HG03354 (cell line): Measurements from ENCODE around the gene RNF169.

Experiments
- ATAC-seq: cut with Tn5 transposase; IDR thresholded peaks from one replicate; pipeline ENCODE4 v1.9.1; 2021; ENCODE audit warnings: mild to moderate bottlenecking; ENCODE audit not compliant: unreplicated experiment, poor library complexity, severe bottlenecking

The RNF169 gene

DNA sequence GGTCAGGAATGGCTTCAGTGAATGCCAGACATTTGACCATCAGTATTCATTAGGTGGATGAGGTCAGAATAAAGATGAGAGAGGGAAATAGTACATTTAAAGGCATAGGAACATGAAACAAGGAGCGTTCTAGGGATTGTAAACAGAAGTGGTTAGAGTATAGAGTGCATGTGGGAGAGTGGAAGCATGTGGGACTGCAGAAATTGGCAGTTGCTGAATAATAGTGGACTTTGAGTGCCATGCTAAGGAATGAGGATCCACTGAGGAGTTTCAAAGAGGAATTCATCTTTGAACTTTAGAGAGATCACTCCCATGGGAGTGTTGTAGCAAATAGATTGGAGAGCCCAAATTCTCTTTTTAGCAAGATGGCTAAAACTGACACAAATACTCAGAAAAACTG is 7.9 kb downstream of the RNF169 start:
- no peak for ATAC-seq

DNA sequence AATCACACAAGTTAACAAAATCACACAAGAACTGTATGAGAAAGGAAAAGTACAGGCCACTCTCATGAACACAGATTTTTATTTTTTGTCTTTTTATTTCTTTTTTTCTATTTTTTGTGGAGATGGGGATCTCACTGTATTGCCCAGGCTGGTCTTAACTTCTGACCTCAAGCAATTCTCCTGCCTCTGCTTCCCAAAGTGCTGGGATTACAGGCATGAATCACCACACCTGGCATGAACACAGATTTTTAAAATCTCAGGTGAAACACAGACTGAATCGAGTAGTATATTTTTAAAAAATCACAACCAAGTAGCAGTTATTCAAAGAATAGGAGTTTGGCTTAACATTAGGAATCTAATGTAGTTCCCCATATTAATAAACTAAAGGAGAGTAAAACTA is 18.3 kb downstream of the RNF169 start:
- no peak for ATAC-seq

DNA sequence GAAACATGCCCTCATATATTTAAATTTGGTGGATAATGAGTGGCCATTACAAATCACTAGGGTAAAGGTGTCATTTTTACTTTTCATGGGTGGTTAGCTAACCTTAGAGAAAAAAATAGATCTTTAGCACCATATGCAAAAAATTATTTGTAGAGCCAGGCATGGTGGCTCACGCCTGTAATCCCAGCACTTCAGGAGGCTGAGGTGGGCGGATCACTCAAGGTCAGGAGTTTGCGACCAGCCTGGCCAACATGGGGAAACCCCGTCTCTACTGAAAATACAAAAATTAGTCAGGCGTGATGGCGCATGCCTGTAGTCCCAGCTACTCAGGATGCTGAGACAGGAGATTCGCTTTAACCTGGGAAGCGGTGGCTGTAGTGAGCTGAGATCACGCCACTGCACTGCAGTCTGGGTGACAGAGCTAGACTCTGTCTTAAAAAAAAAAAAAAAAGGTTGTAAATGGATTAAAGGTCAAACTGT is 19.6 kb downstream of the RNF169 start:
- peak; percentile 64 for ATAC-seq

DNA sequence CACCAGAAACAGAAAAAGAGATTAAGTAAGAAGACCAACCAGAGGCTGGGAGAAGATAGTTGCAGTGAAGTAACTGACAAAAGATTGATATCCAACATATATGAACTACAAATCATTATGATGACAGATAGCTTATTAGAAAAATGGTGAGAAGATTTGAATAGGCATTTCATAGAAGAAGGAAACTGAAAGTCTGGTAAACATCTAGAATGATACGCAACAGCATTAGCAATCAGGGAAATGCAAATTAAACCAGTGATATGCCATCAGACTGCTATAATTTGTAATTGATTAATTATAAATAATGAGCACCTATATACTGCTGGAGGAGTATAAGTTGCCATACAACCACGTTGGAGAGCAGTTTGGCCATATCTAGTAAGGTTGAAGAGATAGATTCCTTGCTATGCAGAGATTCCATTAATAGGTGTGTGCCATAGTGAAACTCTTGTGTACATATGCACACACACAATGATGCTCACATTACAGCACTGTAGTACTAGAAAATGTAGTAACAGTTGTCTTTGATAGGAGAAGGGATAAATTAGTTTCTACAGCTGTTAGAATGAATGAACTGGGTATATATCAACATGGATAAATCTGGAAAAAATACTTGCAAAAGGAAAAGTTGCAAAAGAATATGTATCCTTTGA is 20.5 kb downstream of the RNF169 start:
- peak; percentile 39 for ATAC-seq

DNA sequence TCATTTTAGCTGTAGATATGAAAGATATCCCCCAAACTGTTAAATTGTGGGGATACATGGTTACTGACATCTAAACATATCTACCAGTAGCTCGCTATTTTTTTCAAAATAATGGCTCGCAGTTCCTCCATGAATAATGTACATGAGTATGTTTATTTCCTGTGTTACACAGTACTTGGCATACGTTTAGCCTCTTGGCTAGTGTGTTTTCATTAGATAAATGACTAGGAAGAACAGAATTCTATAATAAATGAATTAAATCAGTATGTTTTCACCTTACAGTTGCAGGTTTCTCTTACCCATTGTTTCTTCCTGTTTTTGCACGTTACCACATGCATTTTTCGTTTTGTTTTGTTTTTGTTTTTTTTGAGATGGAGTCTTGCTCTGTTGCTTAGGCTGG is 21.8 kb downstream of the RNF169 start:
- no peak for ATAC-seq

DNA sequence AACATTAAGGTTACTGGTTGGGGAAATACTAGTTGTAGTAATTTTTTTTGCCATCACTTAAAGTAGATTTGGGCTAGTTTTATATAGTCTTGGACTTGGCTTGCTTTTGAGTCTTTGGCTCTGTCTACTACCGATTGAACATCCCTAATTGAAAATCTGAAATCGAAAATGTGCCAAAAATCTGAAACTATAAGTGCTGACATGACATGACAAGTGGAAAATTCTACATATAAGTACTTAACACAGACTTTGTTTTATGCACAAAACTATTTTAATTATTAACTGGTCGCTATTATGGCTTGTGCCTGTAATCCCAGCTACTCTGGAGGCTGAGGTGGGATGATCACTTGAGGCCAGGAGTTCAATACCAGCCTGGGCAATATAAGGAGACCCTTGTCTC is 22.5 kb downstream of the RNF169 start:
- no peak for ATAC-seq

DNA sequence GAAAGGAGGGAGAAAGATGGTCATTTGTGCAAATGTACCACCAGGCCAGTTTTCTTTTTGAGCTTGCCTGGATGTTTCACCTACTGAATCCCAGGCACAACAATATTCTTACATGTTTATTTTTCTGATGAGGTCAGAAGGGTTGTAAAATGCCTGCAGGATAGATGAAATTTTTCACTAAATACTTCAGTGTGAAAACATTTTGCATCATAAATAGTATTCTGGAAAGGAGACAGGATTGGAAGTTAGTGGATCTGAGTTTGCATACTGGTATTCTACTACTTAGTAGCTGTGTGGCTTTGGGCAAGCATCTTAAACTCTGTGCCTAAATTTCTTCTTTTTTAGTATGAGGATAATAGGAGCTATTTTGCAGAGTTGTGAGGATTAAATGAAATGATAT is 24.8 kb downstream of the RNF169 start:
- ATAC-seq = no peak

DNA sequence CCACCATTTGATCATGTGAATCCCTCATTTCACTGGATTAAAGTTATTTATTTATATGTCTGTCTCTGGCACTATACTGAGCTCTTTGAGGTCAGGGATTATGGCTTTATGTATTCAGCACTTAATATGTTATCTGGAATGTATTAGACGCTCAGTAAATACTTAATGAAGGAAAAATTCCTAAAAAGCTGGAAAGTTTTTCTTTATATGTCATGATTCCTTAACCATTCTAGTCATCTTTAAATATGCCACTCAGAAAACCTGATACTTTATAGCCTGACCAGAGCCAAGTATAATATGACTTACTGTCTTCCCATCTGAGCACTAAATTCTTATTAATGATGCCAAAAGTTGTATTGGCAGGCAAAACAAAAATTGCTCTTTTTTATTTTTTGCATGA is 27.1 kb downstream of the RNF169 start:
- no peak for ATAC-seq

DNA sequence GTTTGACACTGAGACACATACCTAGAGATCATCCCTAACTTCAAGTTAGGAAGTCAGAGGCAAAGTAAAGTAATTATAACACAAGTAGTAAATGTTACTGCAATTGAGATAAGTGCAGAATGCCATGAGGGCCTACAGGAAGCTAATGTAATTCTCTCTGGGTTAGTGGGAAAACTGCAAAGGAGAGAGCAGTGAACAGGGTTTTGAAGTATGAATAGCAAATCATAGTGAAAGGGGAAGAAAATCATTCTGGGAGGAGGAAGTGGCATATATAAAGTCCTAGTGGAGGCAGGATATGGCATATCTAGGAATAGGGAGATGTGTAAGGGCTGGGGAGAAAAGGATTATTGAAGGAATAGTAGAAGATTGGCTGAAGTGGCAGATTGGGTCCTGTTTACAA is 27.9 kb downstream of the RNF169 start:
- ATAC-seq = no peak

DNA sequence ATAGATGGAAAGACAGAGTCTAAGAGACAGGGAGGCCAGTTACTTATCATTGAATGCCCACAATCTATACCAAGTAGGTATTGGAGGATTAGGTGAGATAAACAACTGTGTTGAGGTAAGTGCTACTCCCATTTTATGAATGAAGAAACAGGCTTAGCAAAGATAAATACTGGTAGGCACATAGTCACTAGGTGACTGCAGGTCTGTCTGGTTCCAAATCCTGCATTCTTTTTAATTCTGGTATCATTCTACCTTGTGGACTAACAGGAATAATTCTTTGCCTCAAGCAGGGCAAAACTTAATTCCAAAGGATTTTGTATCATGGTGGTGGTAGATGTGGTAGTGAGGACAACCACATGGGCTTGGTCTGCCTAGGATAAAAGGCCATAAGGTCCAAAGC is 28.4 kb downstream of the RNF169 start:
- no peak for ATAC-seq

DNA sequence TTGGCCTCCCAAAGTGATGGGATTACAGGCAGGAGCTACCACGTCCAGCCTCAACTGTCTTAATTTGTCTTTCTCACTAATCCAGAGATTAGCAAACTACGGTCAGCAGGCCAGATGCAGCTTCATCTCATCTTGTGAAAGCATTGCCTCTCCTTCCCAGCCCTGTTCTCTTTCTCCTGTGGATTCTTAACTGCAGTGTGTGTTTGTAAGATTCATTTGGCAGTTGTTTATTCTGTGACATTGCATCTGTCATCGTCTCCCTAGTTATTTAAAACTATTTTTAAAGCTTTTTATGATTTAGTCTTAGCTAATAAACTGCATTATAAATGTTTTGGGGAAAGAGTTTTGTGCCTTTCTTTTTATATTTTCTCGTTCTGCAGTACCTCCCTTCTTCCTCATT is 29.2 kb downstream of the RNF169 start:
- no peak for ATAC-seq

DNA sequence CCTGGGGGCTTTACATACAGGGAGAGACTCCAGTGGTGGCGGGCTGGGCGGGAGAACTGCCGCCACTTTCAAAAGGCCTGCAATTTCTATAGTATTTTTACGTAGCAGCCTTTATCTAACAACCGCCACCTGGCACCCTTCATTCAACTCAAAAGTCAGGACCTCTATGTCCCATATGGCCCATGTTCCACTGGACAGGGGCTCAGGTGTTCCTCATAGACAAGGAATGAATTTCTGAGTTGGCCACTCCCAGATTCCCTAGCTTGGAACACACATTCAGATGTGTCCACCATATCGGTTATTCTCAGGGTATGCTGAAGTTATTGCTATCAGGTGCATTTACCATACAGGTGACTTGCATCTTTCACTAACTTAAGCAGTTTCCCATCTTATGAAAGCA is 29.9 kb downstream of the RNF169 start:
- ATAC-seq = no peak

DNA sequence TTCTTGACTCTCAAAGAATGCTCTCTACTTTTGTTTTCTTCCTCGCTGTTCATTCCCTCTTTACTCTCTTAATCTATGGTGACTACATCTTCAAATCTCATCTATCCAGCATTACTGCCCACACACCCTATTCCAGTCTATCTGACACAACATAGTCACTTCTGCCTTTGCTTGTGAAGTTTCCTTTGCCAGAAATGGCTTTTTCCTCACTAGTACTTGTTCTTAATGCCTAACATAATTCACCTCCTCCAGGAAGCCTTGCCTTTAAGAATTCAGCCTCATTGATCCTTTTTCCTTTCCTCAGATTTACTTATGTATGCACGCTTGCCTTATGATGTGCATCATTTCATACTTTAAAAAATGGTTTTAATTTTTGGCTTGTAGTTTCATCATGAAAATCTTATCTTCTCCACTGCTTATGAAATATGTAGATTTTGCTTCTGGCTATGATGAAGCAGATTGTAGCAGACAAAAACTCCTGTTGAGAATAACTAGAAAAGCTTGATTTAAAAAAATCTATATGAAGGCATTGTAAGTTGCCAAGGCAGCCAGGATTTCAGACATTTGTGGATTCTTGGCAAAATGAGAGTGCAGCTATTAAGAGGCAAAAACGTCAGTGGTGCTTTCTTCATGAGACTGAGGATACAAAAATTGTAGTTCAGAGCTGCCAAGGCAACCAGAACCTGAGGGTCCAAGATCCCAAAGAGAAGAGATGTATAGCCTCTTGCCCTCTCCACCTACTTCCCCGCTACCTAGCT is 31.8 kb downstream of the RNF169 start:
- no peak for ATAC-seq

DNA sequence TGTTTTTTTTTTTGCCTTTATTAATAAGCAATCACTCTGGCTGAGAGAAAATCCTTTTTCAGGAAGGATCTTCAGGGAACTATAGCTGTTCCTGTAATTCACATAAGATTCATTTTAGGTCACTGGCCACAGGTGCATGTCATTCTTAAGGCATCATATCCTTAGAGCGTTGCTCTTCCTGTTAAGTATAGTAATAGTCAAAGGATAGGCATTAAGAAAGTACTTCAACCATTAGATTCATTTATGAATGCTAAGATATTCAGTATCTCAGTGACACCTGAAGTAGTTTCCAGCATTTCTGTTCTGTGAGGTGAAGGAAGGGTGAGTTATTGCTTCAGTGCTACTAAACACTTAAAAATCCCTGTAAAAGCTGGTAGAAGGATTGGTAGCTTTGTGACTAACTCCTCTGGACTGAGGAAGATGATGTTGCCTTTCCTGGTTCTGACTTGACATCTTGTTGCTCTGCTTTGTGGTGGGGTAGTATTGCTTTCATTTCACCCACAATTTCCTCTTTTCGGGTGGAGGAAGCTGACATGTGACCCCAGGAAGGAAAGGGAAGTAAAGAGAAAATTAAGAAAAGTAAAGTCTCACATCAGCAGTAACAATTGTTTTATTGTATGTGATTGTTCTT is 34.7 kb downstream of the RNF169 start:
- peak; percentile 79 for ATAC-seq

DNA sequence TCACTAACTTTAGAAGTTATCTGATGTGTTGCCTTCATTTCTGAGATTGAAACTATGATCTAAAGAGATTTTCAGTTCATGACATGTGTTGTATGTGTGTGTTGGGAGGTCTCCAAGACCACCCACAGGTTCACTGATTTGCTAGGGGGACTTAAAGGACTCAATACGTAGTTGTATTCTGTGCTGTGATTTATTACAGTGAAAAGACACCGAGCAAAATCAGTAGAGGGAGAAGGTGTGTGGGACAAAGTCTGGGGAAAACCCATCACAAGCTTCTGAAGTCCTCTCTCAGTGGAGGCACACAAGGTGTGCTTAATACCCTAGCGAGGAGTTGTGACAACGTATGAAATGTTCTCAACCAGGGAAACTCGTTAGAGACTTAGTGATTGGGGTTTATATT is 35.6 kb downstream of the RNF169 start:
- peak; percentile 61 for ATAC-seq

DNA sequence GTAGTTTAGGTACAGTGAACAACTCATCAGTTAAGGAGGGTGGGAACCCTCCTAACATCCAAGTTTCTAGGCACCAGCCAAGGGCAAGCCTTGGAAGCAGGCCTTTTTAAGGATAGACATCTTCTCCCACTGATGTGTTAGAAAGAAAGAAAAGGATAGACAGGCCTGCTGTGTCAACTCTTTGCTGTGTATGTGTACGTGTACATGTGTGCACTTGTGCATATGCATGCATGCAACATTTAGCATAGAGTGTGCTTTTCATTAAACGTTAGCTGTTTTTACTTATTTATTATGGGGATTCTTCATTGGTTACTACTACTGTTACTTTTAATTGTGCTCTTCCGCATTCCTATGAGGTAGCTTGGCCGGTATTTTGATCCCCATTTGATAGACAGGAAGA is 36.1 kb downstream of the RNF169 start:
- no peak for ATAC-seq

DNA sequence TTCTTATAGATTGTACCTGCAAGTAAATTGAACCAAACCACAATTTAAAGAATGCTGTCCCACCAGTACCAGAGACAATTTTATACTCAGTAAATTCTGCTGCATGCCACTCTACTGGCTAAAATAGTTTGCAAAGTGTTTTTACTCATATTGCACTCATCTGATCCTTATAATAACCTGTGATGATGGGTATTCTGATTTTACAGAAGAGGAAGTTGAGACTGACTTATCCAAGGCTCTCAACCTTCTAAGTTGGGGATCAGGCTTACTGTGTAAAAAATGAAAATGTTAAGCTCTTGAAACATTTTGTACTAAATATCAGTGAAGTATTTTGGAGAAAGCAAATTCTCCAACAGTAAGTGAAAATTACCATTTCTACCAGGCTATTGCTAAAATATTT is 37.9 kb downstream of the RNF169 start:
- no peak for ATAC-seq

DNA sequence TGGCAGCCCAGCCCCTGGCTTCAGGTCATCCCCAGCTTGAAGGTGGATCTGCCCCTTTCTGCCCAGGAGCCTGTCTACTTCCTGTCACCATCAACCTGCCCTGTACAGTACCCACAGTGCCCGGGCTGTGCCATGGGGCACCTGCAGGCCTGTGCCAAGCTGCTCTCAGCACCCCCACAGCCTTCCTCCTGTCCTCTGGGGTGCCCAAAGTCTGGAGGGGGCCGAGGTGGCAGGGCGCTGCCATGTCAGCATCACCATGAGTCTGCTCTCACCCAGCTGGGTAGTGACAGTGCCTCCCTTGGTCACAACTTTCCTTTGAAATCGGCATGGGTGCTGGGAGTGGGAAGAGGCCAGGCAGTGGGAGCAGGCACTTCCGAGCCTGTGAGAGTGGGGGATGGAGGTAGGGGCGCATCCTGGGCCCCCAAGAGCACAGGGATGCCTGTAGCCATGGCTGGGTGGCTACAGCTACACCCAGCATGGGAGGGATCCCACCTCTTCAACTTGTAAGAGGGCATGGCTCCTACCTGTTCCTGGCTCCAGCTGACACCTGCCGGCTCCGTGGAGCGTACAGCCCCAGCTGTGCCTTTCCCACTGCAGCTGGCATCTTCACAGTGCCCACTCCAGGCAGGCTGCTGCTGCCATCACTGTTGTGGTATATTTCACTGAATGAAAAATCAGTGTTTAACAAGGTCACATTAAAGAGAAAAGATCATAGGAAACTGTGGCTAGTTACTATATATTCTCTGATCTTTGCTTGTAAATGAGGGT is 42.9 kb downstream of the RNF169 start:
- no peak for ATAC-seq

DNA sequence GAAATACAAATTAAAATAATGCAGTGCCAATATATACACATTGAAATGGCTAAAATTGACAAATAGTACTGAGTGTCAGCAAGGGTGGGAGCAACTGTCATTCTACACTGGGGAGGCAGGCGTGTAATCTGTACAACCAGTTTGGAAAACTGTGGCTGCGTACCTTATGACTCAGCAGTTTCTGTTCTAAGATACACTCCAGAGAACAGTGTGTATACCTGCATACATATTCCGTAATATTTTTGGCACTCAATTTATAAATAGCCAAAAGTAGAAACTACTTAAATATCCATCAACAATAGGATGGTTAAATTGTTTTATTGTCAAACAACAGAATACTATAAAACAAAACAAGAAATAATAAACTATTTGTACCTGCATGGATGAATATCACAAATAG is 57.6 kb downstream of the RNF169 start:
- ATAC-seq = no peak

DNA sequence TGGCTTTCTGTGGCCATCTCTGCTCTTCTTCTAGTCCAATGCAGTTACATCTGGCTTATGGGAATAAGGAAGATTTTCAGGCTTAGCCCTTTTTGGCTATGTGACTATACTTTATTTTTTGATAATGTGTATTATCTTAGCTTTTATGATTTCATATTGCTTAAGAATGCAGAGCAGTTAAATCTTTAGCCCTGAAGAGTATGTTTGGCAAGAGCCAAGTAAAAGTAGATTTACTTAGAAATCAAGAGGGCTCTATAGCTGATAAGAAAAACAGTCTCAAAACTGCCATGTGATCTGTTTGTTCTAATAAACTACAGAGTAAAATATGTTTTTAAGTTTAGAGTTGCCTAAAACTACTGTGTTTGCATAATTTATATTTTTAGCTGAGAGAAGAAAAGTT is 61.2 kb downstream of the RNF169 start:
- no peak for ATAC-seq
